GM12878 (cell line): ENCODE data around the gene SET. TPM values are rescaled to one million over a fixed set of nuclear protein-coding genes. Genes with fewer than 3 reads are reported as not detected.

Experiments
- ATAC-seq: fragments of 200-7000 bp; cut with Tn5 transposase; 3 replicates; pipeline ENCODE4 v1.9.1; 2020; ENCODE audit warnings: mild to moderate bottlenecking, moderate library complexity
- BruUV-seq: library from RNA; stranded (reverse); fragments of 400-500 nt; replicated peaks from 2 replicates; lab custom pipeline; 2021; lab: Mats Ljungman, UMichigan
- CTCF ChIA-PET: fragments of 300-600 bp; sonication (Branson Sonifier 250); formaldehyde crosslinking; extraction: SDS; loops from one replicate; lab custom pipeline; 2021; ENCODE audit warnings: inconsistent platforms; lab: Yijun Ruan, JAX
- POLR2A ChIA-PET: fragments of 350-600 bp; formaldehyde crosslinking; extraction: SDS; loops from one replicate; lab custom pipeline; 2021; ENCODE audit warnings: inconsistent platforms; lab: Charles Lee
- RAD21 ChIA-PET: fragments of 300-600 bp; sonication (Branson Sonifier 250); formaldehyde crosslinking; loops from one replicate; lab custom pipeline; 2023; ENCODE audit warnings: antibody characterized with exemption; ENCODE audit not compliant: unreplicated experiment; lab: Charles Lee
- SMC1A ChIA-PET: fragments of 300-600 bp; sonication (Branson Sonifier 250); formaldehyde crosslinking; loops from one replicate; lab custom pipeline; 2023; ENCODE audit not compliant: unreplicated experiment, uncharacterized antibody; lab: Charles Lee
- DNase-seq: peaks from one replicate; pipeline ENCODE4 v3.0.0-alpha.2; 2011; ENCODE audit warnings: low read depth, low spot score
- FAIRE-seq: peaks from 3 replicates; lab custom pipeline; 2011; peaks lifted over from hg19 to GRCh38; lab: Jason Lieb, UNC
- H2AFZ ChIP-seq: 2 replicates; pipeline ENCODE4 v1.6.0; 2011; ENCODE audit warnings: low read depth, low read length, control low read depth; ENCODE audit not compliant: control insufficient read depth
- H3K27ac ChIP-seq: 2 replicates; pipeline ENCODE4 v1.5.1; 2011; ENCODE audit warnings: control low read depth; ENCODE audit not compliant: control insufficient read depth, insufficient read depth
- H3K27me3 ChIP-seq, 2 experiments: replicated peaks in 1 of 2; 2 replicates each; pipeline versions ENCODE4 v1.6.0 to v1.6.1; 2011; ENCODE audit warnings: low read length in 1 of 2; ENCODE audit not compliant: control insufficient read depth in 2 of 2, insufficient read depth in 2 of 2
- H3K36me3 ChIP-seq, 2 experiments: 2 replicates each; pipeline ENCODE4 v1.5.1; 2011; ENCODE audit warnings: low read length in 1 of 2; ENCODE audit not compliant: control insufficient read depth in 2 of 2, insufficient read depth in 2 of 2
- H3K4me1 ChIP-seq: 2 replicates; pipeline ENCODE4 v1.6.1; 2011; ENCODE audit warnings: mild to moderate bottlenecking, low read length, moderate library complexity, mixed read lengths; ENCODE audit not compliant: control insufficient read depth, insufficient read depth
- H3K4me2 ChIP-seq: 2 replicates; pipeline ENCODE4 v1.6.0; 2011; ENCODE audit warnings: control low read depth; ENCODE audit not compliant: control insufficient read depth, insufficient read depth
- H3K4me3 ChIP-seq: fragments of 200-600 bp; sonication (generic); 2 replicates; pipeline ENCODE4 v1.5.1; 2016
- H3K79me2 ChIP-seq: 2 replicates; pipeline ENCODE4 v1.6.0; 2011; ENCODE audit warnings: low read length; ENCODE audit not compliant: control insufficient read depth, insufficient read depth
- H3K9ac ChIP-seq: 2 replicates; pipeline ENCODE4 v1.8.0; 2011; ENCODE audit warnings: low read length, control low read depth, mixed read lengths; ENCODE audit not compliant: control insufficient read depth, insufficient read depth
- H3K9me3 ChIP-seq: replicated peaks from 3 replicates; pipeline ENCODE4 v1.5.1; 2011; ENCODE audit warnings: mild to moderate bottlenecking, low read length; ENCODE audit not compliant: control insufficient read depth, insufficient read depth
- H4K20me1 ChIP-seq: 2 replicates; pipeline ENCODE4 v1.6.0; 2011; ENCODE audit not compliant: control insufficient read depth, insufficient read depth
- ATF7 ChIP-seq: fragments of 450-650 bp; IDR thresholded peaks from 2 replicates; pipeline ENCODE4 v1.6.1; 2016; ENCODE audit warnings: low read depth, mild to moderate bottlenecking
- BHLHE40 ChIP-seq, 2 experiments: fragments of 450-650 bp in 1 of 2; IDR thresholded peaks; 2 replicates each; pipeline ENCODE4 v1.6.1; 2011 to 2017; ENCODE audit warnings: low read depth in 2 of 2, borderline replicate concordance in 1 of 2, improper control_type of control experiment in 1 of 2, low read length in 1 of 2, mild to moderate bottlenecking in 1 of 2
- DPF2 ChIP-seq: fragments of 450-650 bp; IDR thresholded peaks from 2 replicates; pipeline ENCODE4 v1.6.1; 2017; ENCODE audit warnings: mild to moderate bottlenecking
- EP300 ChIP-seq, 2 experiments: fragments of 150-350 bp in 1 of 2; IDR thresholded peaks; 2 replicates each; pipeline ENCODE4 v1.6.1; 2011 to 2012; ENCODE audit warnings: low read depth in 2 of 2, low read length in 2 of 2, borderline replicate concordance in 1 of 2, improper control_type of control experiment in 1 of 2, inconsistent platforms in 1 of 2; ENCODE audit not compliant: control insufficient read depth in 1 of 2
- FOXK2 ChIP-seq: fragments of 450-650 bp; IDR thresholded peaks from 2 replicates; pipeline ENCODE4 v1.6.1; 2017; ENCODE audit warnings: mild to moderate bottlenecking, moderate library complexity
- IKZF1 ChIP-seq: fragments of 450-650 bp; conservative IDR thresholded peaks from 2 replicates; pipeline ENCODE4 v1.6.1; 2017; ENCODE audit warnings: antibody characterized with exemption, mild to moderate bottlenecking
- IRF4 ChIP-seq: IDR thresholded peaks from 2 replicates; pipeline ENCODE4 v1.6.1; 2011; ENCODE audit warnings: low read depth, low read length
- JUND ChIP-seq: IDR thresholded peaks from 2 replicates; pipeline ENCODE4 v1.6.1; 2012; ENCODE audit warnings: low read depth, mild to moderate bottlenecking, low read length, improper control_type of control experiment, moderate library complexity
- RBBP5 ChIP-seq: fragments of 200-600 bp; sonication (generic); conservative IDR thresholded peaks from 2 replicates; pipeline ENCODE4 v1.6.1; 2016
- RUNX3 ChIP-seq: IDR thresholded peaks from 2 replicates; pipeline ENCODE4 v1.6.1; 2012; ENCODE audit warnings: low read length, inconsistent platforms
- SMARCA5 ChIP-seq: fragments of 450-650 bp; IDR thresholded peaks from 2 replicates; pipeline ENCODE4 v1.6.1; 2017; ENCODE audit warnings: mild to moderate bottlenecking
- SMC3 ChIP-seq: IDR thresholded peaks from 2 replicates; pipeline ENCODE4 v1.6.1; 2011; ENCODE audit warnings: low read length, improper control_type of control experiment, borderline replicate concordance
- YY1 ChIP-seq: IDR thresholded peaks from 2 replicates; pipeline ENCODE4 v1.6.1; 2011; ENCODE audit warnings: low read depth, mild to moderate bottlenecking, low read length
- ZNF207 ChIP-seq: fragments of 450-650 bp; IDR thresholded peaks from 2 replicates; pipeline ENCODE4 v1.6.1; 2014; ENCODE audit warnings: antibody characterized with exemption, mild to moderate bottlenecking, borderline replicate concordance
- WGBS: methylation state at CpG from one replicate; pipeline ENCODE4 v1.1.6; 2016; ENCODE audit warnings: low lambda C conversion rate; ENCODE audit not compliant: insufficient replicate concordance, insufficient coverage; ENCODE audit errors: missing lambda C conversion rate; 5-methylcytosine and 5-hydroxymethylcytosine counted together
- in situ Hi-C: fragments of 300-500 bp; cut with MboI; formaldehyde crosslinking; loops from 9 replicates; pipeline ENCODE4 v1.14.3; 2018; ENCODE audit warnings: mixed read lengths
- intact Hi-C: fragments of 100-400 bp; cut with micrococcal nuclease; formaldehyde crosslinking; loops from one replicate; pipeline ENCODE4 v1.14.2; 2022; ENCODE audit not compliant: unreplicated experiment
- polyA plus RNA-seq, 11 experiments: library from polyadenylated mRNA; depleted of rRNA in 4 of 11; unstranded in 6 of 11; stranded (reverse) in 5 of 11; fragments of >200 nt; fragmentation: Nextera tagmentation in 4 of 11; fragmentation: Illumina TruSeq in 1 of 11; extraction: Ambion mirVana in 4 of 11; extraction: Trizol in 1 of 11; gene quantifications; 1 replicate in 1 of 11; 2 replicates in 10 of 11; pipeline versions ENCODE4 v1.2.1 to v1.2.3, GENCODE V29; 2011 to 2016; ENCODE audit warnings: inconsistent platforms in 2 of 11, missing spikeins in 2 of 11, low read depth in 1 of 11
- total RNA-seq, 4 experiments: library from RNA; depleted of rRNA in 3 of 4; stranded (reverse); fragments of >200 nt in 3 of 4; fragmentation: Illumina TruSeq in 1 of 4; extraction: Trizol in 1 of 4; gene quantifications; 2 replicates each; pipeline versions ENCODE4 v1.2.1 to v1.2.3, GENCODE V29; 2013 to 2021
- TF ChIP-seq, protein P1 (sequence below): fragments of 450-650 bp; IDR thresholded peaks from 2 replicates; pipeline ENCODE4 v1.6.1; 2017; ENCODE audit warnings: mild to moderate bottlenecking, moderate library complexity
- TF ChIP-seq, protein P2 (sequence below): fragments of 450-650 bp; conservative IDR thresholded peaks from 2 replicates; pipeline ENCODE4 v1.6.1; 2017; ENCODE audit warnings: mild to moderate bottlenecking, moderate library complexity

SET gene
- total and polyA plus RNA-seq, 10 of the 15 experiments (the other 5 are each of a cell fraction or from before 2014, with no cell fraction given) = 284 to 706 (median 445) TPM

DNA sequence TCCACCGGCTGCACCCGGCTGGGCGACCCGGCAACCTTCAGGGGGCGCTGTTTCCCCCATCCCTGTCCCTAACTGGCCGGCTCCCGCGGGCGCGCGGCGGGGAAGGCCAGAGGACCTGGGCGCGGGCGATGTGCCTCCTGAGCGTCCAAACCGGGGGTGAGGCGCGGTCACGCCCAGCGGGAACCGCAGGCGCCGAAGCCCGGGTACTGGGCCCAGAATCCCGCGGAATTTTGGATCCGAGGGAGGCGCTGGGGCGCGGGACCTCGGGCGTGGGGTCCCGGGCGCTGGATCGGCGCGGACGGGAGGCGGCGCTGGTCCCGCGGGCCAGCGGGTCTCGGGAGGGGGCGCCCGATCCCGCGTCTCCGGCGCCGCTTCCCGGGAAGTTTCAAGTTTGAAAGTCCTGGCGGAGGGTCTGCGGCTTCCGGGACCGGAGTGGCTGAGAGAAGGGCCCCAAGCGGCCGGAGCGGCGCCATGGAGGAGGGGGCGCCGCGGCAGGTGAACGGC, 13.5 kb downstream of the SET start, which contains the start of gene PKN3:
Gene PKN3, plus strand, starts transcription at position 59 of the 504 bp plus-strand sequence. Its CDS starts 413 bp downstream, at position 472.
- Histone ChIP-seq H3K4me2 (peak within 1 kb of the TSS; percentile 87), H3K9ac (peak within 1 kb of the TSS; percentile 80), H3K4me1 (peaks cover 3% of the 10 kb centered on the region; the same call in 1 of the 2 replicates), H3K79me2 (no peaks in the 10 kb centered on the region), H2AFZ (peak within 1 kb of the TSS; percentile 87), H3K27ac (peak within 1 kb of the TSS; percentile 61), H3K9me3 (no peaks in the 10 kb centered on the region), H3K27me3 (no peaks in the 10 kb centered on the region), H3K4me3 (peak within 1 kb of the TSS; percentile 63), H3K36me3 (no peaks in the 10 kb centered on the region; a peak in 1 of 4 replicates), H4K20me1 (no peaks in the 10 kb centered on the region; the same call in 1 of the 2 replicates)
- ChIA-PET SMC1A (interaction anchor here (0.7 kb wide), 1 partner anchor 92 kb away, joined by 3 read pairs; no protein-coding TSS in a partner anchor), POLR2A (interaction anchor here (0.5 kb wide), 1 partner anchor 10 kb away, joined by 4 read pairs; no protein-coding TSS in a partner anchor), CTCF (interaction anchor here (0.6 to 1.4 kb wide), 18 partner anchors 9 to 227 kb away, joined by 3 to 13 read pairs (median 4); partner anchors contain the start of genes ENDOG and ZDHHC12), RAD21 (interaction anchor here (0.6 to 1.3 kb wide), 4 partner anchors 9 to 116 kb away, joined by 3 to 8 read pairs (median 4); partner anchors contain the start of genes ENDOG and ZDHHC12)
- ATAC-seq (peak; percentile 92), DNase-seq (no peak), FAIRE-seq (peak; percentile 92)
- no TSS peak for BruUV-seq
- under 1% methylated on average over 43 of the region's 65 CpGs for WGBS
- intact Hi-C loops = no loop called here
- in situ Hi-C loops = no loop called here
- TF ChIP-seq RUNX3 (peak; percentile 38; the same call in 1 of the 2 replicates), FOXK2 (no peak), IKZF1 (peak; percentile 97), ZNF207 (peak; percentile 79), RBBP5 (no peak), SMARCA5 (peak; percentile 98), IRF4 (no peak), EP300 (IDR thresholded peaks at IDR 0.05; ENCODE audit: borderline replicate concordance in 1 of 2, control insufficient read depth in 1 of 2, low read depth in 2 of 2, low read length in 2 of 2) (no peak), SMC3 (peak; percentile 29; the same call in 1 of the 2 replicates), YY1 (peak; percentile 71), ATF7 (no peak), JUND (no peak), BHLHE40 (IDR thresholded peaks at IDR 0.05; ENCODE audit: borderline replicate concordance in 1 of 2, low read depth in 2 of 2, low read length in 1 of 2) (peak in 1 of 2 experiments; percentile 58; a peak in 1 of 4 replicates), DPF2 (peak; percentile 84)
- TF ChIP-seq, protein P1, sequence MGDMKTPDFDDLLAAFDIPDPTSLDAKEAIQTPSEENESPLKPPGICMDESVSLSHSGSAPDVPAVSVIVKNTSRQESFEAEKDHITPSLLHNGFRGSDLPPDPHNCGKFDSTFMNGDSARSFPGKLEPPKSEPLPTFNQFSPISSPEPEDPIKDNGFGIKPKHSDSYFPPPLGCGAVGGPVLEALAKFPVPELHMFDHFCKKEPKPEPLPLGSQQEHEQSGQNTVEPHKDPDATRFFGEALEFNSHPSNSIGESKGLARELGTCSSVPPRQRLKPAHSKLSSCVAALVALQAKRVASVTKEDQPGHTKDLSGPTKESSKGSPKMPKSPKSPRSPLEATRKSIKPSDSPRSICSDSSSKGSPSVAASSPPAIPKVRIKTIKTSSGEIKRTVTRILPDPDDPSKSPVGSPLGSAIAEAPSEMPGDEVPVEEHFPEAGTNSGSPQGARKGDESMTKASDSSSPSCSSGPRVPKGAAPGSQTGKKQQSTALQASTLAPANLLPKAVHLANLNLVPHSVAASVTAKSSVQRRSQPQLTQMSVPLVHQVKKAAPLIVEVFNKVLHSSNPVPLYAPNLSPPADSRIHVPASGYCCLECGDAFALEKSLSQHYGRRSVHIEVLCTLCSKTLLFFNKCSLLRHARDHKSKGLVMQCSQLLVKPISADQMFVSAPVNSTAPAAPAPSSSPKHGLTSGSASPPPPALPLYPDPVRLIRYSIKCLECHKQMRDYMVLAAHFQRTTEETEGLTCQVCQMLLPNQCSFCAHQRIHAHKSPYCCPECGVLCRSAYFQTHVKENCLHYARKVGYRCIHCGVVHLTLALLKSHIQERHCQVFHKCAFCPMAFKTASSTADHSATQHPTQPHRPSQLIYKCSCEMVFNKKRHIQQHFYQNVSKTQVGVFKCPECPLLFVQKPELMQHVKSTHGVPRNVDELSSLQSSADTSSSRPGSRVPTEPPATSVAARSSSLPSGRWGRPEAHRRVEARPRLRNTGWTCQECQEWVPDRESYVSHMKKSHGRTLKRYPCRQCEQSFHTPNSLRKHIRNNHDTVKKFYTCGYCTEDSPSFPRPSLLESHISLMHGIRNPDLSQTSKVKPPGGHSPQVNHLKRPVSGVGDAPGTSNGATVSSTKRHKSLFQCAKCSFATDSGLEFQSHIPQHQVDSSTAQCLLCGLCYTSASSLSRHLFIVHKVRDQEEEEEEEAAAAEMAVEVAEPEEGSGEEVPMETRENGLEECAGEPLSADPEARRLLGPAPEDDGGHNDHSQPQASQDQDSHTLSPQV = 0 out of 2 replicates have a peak, but pooled peaks have one; percentile 49
- TF ChIP-seq, protein P2, sequence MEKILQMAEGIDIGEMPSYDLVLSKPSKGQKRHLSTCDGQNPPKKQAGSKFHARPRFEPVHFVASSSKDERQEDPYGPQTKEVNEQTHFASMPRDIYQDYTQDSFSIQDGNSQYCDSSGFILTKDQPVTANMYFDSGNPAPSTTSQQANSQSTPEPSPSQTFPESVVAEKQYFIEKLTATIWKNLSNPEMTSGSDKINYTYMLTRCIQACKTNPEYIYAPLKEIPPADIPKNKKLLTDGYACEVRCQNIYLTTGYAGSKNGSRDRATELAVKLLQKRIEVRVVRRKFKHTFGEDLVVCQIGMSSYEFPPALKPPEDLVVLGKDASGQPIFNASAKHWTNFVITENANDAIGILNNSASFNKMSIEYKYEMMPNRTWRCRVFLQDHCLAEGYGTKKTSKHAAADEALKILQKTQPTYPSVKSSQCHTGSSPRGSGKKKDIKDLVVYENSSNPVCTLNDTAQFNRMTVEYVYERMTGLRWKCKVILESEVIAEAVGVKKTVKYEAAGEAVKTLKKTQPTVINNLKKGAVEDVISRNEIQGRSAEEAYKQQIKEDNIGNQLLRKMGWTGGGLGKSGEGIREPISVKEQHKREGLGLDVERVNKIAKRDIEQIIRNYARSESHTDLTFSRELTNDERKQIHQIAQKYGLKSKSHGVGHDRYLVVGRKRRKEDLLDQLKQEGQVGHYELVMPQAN = peak; percentile 88
